Stimulated activated CD4-positive, alpha-beta T cell treated with anti-CD3 and anti-CD28 coated beads, Interleukin-4, amount 100 ng/mL, for 4 hours (primary cell): ENCODE data around the gene NCAPG2.

Source experiments
- DNase-seq, 2 experiments: peaks; one replicate each; pipeline ENCODE4 v3.0.0-alpha.2; 2020

NCAPG2 gene

GRCh38 chr7:158732494-158733219 lies 28.1 kb upstream of the NCAPG2 start:
- no peak for DNase-seq

GRCh38 chr7:158731761-158732160 lies 27.2 kb upstream of the NCAPG2 start:
- DNase-seq = no peak

GRCh38 chr7:158730383-158731346 lies 26.1 kb upstream of the NCAPG2 start:
- no peak for DNase-seq

- no peak for DNase-seq
Measured at GRCh38 chr7:158729646-158730382, 25.2 kb upstream of the NCAPG2 start.

GRCh38 chr7:158728911-158729645 lies 24.5 kb upstream of the NCAPG2 start:
- DNase-seq = no peak

GRCh38 chr7:158727690-158728089 lies 23.1 kb upstream of the NCAPG2 start:
- no peak for DNase-seq

GRCh38 chr7:158726277-158726807 lies 21.7 kb upstream of the NCAPG2 start:
- DNase-seq = no peak

- DNase-seq = no peak
Measured at GRCh38 chr7:158725506-158725800, 20.8 kb upstream of the NCAPG2 start.

- DNase-seq = no peak
Measured at GRCh38 chr7:158724658-158725505, 20.3 kb upstream of the NCAPG2 start.

GRCh38 chr7:158723714-158724385 lies 19.2 kb upstream of the NCAPG2 start:
- DNase-seq = no peak

- DNase-seq = no peak
Measured at GRCh38 chr7:158723266-158723665, 18.7 kb upstream of the NCAPG2 start.

GRCh38 chr7:158722574-158723237 lies 18.1 kb upstream of the NCAPG2 start:
- DNase-seq = no peak

GRCh38 chr7:158720112-158720511 lies 15.5 kb upstream of the NCAPG2 start:
- no peak for DNase-seq

- DNase-seq = no peak
Measured at GRCh38 chr7:158716802-158717201, 12.2 kb upstream of the NCAPG2 start.

GRCh38 chr7:158710651-158711102 lies 6.1 kb upstream of the NCAPG2 start:
- no peak for DNase-seq

GRCh38 chr7:158707610-158708009 lies 3.0 kb upstream of the NCAPG2 start:
- DNase-seq = no peak

GRCh38 chr7:158706710-158707590 lies 2.3 kb upstream of the NCAPG2 start:
- DNase-seq = no peak

- no peak for DNase-seq
Measured at GRCh38 chr7:158706273-158706704, 1.7 kb upstream of the NCAPG2 start.

- no peak for DNase-seq
Measured at GRCh38 chr7:158705234-158705850, 738 bp upstream of the NCAPG2 start.
